GM19035 (cell line): ENCODE results near the gene ZNF740.
"Not testable (repeated sequence)": the region's sequence is repeated elsewhere in the genome, so short reads cannot be mapped to it uniquely, and the experiment has no call there.

Experiments
- ATAC-seq: cut with Tn5 transposase; IDR thresholded peaks from one replicate; pipeline ENCODE4 v1.9.1; 2021; ENCODE audit not compliant: unreplicated experiment

The ZNF740 gene

DNA sequence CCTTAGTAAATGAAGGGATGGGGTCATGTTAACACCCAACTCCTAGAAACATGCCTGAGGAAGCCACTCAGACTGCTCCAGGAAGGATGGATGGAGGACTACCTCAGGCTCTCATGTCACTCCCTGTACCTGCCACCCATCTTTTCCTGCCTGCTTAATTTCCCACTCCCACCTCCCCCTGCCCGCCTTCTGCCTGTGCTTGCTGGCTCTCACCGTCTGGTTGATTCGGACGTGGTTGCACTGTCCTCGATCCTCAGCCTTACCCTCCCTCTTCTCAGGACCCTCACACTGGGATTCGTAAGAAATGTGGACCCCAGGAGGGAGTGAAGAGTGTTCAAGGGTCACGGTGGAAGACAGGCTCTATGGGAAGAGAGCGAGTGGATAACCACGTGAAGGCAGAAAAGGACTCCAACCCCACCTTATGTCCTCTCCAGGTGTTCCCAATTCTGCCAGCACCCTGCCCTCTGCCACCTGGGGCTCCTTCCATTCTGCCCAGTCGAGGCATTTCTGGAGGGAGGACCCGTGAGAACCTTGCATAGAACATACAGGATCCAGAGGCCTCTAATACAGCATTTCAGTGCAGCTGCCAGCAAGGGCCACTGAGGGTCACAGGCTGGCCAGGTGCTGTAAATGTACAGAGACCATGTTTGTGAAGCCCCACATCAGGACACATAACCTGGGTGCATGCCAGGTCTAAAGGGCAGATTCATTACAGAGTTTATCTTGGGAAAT lies 13.6 kb downstream of the ZNF740 start:
- no peak for ATAC-seq

- ATAC-seq = no peak
These were observed 14.5 kb downstream of the ZNF740 start for GRCh38 chr12:53194973-53195372.

- no peak for ATAC-seq
These were observed 15.2 kb downstream of the ZNF740 start for GRCh38 chr12:53195516-53196420.

- ATAC-seq = no peak
These were observed 16.0 kb downstream of the ZNF740 start for GRCh38 chr12:53196486-53196885.

DNA sequence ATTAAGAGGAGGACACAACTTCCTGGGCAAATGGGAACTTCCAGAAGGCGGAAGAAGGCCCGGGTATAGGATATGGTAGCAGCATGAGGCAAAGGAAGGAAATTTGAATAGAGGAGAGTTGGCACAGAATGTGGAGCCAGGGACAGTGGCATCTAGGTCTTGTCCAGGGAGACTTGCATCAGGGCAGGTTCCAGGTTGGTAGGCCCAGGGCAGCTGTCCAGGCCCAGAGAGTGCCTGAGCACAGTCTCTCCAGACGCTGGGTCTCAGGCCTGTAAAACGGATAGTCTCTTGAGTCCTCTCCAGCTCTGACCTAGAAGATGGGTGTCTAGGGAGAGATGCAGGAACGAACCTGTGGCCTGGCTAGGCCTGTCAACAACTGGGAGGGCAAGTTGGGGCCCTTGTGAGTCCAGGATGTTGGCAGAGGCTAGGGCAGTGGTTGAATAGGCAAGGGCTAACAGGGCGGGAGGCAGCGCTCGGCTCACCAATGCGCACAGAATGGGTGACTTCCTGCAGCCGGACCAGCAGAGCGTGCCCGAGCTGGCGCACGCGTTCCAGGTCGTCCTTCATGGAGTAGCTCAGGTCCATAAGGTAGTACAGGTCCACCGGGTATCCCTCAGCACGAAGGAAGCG lies 16.6 kb downstream of the ZNF740 start:
- ATAC-seq = no peak

DNA sequence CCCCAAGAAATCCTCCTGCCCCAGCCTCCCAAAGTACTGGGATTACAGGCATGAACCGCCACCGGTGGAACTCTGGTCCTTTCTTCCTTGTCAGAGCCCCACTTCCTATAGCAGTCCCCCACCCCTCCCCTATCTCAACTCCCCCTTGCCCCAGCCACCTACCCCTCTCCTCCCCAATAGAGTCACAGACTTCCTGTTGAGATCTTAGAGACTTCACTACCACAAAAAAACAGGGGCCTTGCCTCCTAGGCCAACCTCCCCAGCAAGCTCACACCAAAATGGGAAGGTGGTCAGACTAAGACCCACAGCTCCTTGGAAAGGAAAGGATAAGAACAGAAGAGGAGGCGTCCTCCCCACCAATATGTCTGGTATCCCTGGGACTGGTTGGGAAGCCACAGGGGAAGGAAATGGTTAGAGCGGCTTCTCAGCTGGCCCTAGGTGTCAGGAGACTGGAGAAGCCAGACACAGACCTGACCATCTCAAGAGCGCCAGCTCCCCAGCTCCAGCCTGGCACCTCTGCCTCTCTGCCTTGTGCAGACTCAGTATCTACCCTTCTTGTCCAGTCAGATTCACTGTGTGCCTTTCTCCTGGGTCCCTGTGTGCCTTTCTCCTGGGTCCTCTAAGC lies 18.1 kb downstream of the ZNF740 start:
- no peak for ATAC-seq

DNA sequence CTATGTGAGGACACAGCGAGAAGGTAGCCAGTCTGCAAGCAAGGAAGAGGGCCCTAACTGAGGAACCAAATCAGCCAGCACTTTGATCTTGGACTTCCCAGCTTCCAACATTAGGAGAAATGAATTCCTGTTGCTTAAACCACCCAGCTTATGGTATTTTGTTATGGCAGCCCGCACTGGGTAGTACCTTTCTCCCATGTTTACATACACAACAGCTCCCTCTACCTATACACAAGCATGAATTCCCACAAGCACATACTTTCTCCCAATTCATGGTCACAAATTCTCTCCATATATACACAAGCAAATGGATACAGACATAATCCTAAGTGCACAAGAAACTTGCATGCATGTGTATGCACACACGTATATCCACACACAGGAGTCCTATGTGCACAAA lies 19.2 kb downstream of the ZNF740 start:
- ATAC-seq = no peak

DNA sequence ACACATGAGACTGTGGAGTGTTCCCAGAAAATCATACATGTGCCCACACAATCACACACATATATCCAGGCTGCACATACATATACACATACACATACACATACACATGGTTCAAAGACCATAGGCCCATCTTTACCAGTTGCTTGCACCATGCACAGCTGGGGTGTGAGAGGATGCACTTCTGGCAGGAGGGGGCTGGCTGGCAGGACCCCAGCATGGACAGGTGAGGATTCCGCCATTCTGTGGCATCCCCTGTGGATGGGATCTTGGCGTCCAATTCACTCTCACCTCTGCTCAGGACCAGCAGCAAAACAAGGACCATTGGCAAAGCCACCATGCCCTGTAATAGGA lies 19.6 kb downstream of the ZNF740 start:
- no peak for ATAC-seq

GRCh38 chr12:53200458-53201176 lies 20.1 kb downstream of the ZNF740 start:
- ATAC-seq = peak; percentile 52

DNA sequence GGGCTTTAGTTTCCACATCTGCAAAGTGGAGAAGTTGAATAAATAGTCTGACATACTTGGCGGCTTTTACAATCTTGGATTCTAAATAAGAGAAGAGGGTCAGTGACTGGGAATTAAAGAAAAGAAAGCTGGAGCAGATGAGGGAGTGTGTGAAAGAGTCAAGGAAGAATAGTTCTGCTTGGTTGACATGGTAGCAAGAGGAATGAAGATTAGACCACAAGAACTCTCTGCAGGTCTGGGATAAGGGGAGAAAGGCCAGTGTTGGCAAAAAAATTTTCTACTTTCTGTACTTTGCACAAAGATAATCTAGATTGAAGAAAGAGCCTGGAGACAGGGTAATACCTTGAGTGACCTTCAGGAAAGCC lies 20.6 kb downstream of the ZNF740 start:
- ATAC-seq = no peak

DNA sequence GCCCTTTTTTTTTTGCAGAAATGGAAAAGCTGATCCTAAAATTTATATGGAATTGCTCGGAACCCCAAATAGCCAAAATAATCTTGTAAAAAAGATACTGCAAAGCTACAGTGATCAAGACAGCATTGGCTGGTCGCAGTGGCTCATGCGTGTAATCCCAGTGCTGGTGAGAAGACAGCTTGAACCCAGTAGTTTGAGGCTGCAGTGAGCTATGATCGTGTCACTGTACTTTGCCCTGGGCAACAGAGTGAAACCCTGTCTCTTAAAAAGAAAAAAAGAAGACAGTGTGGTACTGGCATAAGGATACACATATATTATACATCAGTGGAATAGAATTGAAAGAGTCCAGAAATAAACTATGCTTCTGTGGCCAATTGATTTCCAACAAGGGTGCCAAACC lies 21.1 kb downstream of the ZNF740 start:
- ATAC-seq = no peak

- not testable (repeated sequence) for ATAC-seq
These were observed 21.8 kb downstream of the ZNF740 start for GRCh38 chr12:53202316-53202715.

GRCh38 chr12:53204351-53204750 lies 23.8 kb downstream of the ZNF740 start:
- no peak for ATAC-seq

- ATAC-seq = peak; percentile 71
These were observed 25.4 kb downstream of the ZNF740 start for GRCh38 chr12:53205747-53206419.

DNA sequence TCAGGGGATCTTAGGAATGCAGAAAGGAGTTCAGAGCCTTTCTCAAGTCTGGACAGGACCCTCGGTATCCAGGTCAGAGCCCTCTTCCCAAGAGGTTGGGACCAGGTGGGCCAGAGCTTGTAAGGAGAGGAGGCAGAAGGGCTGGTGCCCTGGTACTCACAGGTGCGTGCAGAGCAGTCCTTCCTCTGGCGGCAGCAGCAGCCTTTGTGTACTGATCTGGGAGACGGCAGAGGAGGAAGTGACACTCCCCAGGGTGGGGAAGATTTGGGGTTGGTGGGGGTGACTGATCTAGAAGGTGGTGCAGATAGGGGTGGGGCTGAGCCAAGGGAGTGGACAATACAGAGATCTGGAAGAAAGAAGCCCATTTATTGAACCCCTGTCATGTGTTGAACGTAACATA lies 26.5 kb downstream of the ZNF740 start, which contains the start of gene ITGB7:
ITGB7 (minus strand) TSS at position 210 of the 400 bp plus-strand sequence. CDS start 6,808 bp downstream, outside the sequence.
- ATAC-seq = peak; percentile 39

GRCh38 chr12:53208435-53208834 lies 27.9 kb downstream of the ZNF740 start:
- no peak for ATAC-seq

DNA sequence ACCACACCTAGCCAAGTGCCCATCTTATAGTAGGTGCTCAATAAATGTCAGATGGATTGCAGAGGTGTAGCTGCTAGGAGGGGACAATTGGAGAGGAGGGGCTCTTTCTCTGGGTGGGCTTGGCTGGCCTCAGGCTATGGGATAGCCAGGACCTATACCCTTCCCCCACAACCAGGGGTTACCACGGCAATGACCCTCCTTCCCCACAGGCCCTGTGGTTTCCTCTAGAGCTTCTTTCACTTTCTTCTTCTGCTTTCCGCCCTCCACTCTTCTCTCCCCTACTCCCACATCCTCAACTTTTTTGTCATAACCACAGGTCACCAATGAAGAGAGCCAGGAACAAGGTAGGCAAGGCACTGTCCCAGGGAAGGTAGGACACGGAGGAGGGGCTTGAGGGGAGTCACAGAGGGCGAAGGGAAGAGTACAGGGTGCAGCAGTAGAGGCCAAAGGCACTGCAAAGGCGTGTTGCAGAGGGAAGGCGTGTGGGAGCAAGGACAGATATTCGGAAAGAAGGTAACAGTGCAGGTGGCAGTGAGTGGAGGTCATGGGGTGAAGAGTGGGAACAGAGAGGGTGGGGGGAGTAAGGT lies 28.4 kb downstream of the ZNF740 start:
- no peak for ATAC-seq

GRCh38 chr12:53210843-53211242 lies 30.3 kb downstream of the ZNF740 start:
- ATAC-seq = no peak

DNA sequence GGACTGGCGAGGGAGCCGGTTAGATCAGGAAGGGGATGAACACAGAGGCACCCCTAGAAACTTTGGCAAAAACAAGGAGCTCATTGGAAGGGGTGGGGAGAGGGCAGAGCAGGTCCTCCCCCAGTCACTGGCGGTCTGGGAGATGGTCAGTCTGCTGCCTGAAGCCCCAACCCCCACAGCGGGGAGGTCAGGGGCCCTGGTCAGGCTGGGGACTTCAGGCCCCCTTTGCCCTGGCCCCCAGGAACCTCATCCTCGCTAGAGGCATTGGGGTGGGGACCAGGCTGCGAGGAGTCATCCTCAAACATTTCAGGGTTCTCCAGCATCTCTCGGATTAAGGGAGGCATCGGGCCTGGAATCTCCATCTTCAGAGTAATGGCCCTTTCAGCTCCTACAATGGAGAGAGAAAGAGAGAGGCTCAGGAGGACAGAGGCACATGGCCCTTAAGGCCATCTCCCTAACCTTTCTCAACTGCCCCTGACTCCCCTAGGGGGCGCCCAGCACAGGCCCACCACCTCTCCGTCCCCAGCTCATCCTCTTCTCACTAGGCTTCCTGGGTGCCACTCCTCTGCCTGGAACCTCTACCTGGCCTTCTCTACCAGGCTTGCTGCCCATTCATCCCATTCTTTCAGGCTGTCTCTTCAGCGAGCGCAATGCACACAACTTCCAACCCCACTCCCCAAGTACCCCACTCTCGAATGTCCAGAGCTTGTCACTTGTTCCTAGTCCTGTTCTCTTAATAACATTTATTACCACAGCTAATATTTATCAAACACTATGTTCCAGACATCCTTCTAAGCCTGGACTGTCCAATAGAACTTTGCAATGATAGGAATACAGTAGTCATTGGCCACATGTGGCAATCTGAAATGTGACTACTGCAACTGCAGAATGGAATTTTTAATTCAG lies 31.2 kb downstream of the ZNF740 start:
- no peak for ATAC-seq
